Measurements from ENCODE around the gene NUDT16L1.
"Not testable (repeated sequence)": the region's sequence is repeated elsewhere in the genome, so short reads cannot be mapped to it uniquely, and the experiment has no call there.

NUDT16L1 gene

GRCh38 chr16:4724661-4725270 is 31.4 kb downstream of the NUDT16L1 start:
- no peak for DNase-seq

GRCh38 chr16:4726616-4727015 is 33.3 kb downstream of the NUDT16L1 start:
- DNase-seq = no peak

DNA sequence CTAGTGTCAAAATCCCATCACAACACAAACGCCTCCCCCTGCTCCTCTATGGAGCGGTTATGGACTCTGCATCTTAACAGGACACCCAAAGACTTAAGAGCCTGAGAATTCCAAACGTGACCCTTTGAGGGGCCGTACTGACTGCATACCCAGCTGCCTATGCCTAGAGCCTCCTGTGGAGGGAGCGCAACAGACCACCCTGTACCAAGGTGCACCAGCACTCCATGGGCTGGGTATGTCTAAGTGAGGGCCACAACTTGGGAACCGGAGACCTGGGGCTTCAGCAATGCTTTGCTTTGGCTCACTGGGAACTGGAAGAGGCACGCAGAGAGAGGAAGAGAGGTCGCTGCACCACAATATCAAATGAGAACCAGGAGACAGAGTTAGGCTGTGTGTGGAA is 35.3 kb downstream of the NUDT16L1 start:
- DNase-seq = no peak

DNA sequence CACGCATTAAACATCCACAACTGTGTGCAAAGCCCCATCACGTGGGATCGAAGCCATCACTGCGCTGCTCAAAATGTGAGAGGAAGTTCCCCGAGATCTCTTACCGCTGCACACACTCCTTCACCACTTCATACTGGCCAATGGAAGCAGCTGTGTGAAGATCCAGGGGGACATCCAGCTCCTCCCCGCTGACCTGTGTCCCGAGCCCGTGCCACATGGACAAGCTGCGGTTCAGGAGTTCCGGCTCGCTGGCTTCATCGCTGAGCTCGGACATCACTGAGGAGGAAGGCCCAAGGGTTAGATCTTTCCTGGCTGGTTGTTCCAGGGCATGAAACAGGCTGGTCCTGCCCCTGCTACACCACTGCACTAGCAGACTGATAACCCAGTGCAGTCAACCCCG is 36.5 kb downstream of the NUDT16L1 start:
- DNase-seq = no peak

- no peak for DNase-seq
These were observed 39.9 kb downstream of the NUDT16L1 start for GRCh38 chr16:4733211-4733742.

DNA sequence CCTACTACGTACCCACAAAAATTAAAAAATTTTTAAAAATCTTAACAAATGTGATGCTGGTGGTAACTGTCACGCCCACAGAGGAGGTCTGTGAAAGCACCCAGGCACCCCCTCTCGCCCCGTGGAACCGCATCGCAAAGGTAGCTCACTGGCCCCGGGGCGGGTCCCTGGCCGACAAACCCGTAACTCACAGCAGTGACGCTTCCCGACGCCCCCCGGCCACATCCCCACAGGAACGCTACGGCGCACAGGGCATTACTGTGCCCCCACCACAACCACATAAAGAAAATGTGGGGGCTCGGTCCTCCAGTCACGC is 40.3 kb downstream of the NUDT16L1 start:
- DNase-seq = no peak

GRCh38 chr16:4734063-4734729 is 40.8 kb downstream of the NUDT16L1 start, which contains the start of the genes ANKS3 and DNAAF8:
Gene ANKS3 (minus strand): TSS chr16:4734271. CDS start chr16:4730149, 4,122 bp downstream.
Gene DNAAF8 (plus strand): TSS chr16:4734537. CDS start chr16:4736515, 1,978 bp downstream.
- DNase-seq = peak; percentile 98

DNA sequence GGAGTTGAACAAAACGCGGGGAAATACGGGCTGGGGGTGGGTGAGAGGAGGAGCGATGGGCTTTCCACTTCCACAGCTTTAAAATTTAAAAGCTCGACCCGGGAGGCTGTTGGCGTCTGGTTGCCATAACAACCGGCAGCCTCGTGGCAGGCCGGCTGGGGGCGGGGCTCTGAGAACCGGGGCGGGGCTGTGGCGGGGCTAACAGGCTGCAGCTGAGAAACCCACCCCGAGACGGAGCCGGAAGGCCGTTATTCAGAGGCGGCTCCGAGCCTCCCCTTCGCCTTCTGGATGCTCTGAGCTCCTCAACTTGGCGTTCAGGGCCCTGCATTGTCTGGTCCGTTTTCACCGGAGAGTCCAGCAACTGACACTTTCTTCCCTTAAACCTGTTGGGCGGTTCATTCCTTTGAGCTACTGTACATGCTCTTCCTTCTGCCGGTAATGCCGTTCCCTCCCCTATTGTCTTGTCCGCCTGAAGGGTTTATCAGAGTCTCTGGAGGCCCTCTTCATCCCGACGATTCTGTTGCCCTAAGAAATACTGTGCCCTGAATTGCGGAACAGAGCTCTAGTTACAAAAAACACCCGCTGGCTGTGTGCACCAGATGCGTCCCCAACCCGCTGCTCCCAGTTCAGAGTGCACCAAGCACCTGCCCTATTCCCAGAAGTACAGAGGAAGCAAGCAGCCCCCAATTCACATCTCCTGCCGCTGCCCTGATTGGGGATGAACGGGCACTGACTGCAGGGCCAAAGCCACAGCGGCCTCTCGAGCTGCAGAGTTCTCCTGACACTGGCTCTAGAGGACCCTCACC is 41.6 kb downstream of the NUDT16L1 start:
- peak; percentile 84 for DNase-seq

DNA sequence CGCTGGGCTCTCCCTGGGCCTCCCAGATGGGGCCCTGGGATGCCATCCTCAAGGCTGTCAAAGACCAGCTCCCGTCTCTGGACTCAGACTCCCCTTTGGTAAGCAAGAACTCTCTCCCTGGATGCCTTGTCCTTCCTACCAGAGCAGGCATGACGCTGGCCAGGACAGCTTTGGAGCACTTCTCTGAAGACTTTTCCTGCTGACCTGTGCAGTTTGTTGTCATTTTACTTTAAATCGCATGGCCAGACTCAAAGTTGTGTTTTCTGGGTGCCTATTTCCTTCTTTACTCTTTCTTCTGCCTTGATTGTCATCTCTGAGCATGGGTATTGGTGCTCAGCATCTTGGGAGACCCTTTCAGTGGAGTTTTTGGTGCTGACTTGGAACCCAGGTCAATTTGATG is 43.2 kb downstream of the NUDT16L1 start:
- no peak for DNase-seq

DNA sequence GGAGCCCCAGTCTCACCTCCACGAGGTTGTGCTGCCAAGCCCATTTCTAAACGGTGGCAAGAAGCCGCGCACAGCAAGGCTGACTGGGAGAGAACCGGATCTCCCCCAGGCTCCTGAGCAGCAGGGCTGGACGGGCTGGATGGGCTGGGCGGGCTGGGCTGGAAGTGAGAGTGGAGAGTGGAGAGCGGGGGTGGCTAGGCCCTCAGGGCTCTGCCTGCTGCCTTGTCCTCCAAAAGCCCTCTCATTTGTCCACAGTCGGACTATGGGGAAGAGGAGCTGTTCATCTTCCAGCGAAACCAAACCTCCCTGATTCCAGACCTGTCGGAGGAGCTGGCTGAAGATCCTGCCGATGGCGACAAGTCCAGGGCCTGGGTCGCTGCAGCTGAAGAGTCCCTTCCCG is 44.2 kb downstream of the NUDT16L1 start:
- DNase-seq = no peak

DNA sequence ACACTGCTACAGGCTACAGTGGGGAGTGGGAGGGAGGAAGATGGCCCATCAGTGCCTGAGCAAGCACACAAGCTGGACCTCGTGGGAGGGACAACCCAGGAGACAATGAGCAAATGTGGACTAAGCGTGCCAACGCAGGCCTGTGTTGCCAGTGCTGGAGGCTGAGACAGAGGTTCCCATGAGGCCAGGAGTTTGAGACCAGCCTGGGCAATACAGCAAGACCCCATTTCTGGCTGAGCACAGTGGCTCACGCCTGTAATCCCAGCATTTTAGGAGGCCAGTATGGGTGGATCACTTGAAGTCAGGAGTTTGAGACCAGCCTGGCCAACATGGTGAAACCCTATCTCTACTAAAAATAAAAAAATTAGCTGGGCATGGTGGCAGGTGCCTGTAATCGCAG is 45.0 kb downstream of the NUDT16L1 start:
- DNase-seq = not testable (repeated sequence)

GRCh38 chr16:4743226-4743878 is 50.0 kb downstream of the NUDT16L1 start:
- DNase-seq = no peak

DNA sequence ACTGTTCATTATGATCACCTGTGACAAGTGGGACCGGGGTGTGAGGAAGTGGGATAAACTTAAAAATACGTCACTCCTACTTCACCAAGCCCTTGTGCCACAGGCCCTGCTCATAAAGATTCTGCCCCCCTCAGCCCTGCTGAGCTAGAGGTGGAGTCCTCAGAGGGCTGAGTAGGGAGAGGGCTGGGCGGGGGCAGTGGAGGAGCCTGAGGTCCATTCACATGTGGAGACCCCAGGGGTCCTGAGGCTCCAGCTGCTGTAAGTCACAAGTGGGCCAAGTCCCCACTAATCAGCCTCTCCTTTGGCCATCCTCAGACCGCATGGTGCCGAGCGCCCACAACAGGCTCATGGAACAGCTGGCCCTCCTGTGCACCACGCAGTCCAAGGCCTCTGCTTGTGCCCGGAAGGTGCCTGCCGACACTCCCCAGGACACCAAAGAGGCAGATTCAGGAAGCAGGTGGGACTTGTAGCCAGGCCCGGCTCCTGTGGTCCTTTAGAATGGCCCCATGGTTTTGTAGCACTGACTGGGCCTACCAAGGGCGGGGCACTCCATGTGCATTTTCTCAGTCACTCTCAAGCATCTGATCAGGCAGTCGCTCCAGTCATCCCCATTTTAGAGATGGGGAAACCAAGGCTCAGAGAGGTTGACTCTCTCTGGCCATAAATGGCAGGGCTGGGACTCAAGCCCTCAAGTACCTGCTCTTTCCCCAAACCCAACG is 51.4 kb downstream of the NUDT16L1 start:
- DNase-seq = no peak

DNA sequence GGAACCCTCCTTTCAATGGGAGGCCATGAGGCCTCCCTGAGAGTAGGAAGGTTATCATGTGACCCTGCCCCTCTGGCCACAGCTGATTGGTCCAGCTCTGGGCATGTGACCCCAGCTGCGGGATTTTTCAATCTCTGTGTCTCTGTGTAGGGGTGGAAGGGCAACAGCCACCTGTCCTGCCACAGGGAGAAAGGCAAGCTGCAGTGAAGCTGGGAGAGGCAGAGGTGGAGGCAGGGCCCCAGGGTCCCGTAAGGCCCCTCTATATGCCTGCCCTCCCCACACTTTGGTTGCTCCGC is 51.9 kb downstream of the NUDT16L1 start:
- DNase-seq = no peak

All from inflammatory macrophage treated with lipopolysaccharide for 4 hours (primary cell).